Endothelial cell of umbilical vein (primary cell): ENCODE measurements around the gene CCDC61. TPM values are rescaled to one million over a fixed set of nuclear protein-coding genes. Genes with fewer than 3 reads are reported as not detected.

ENCODE experiments used
- BruUV-seq: library from RNA; stranded (reverse); fragments of 400-500 nt; replicated peaks from 2 replicates; lab custom pipeline; 2021; lab: Mats Ljungman, UMichigan
- CTCF ChIA-PET: fragments of 300-600, 350-600 bp; sonication (Branson Sonifier 250); formaldehyde crosslinking; loops from one replicate; lab custom pipeline; 2021; ENCODE audit warnings: antibody characterized with exemption, inconsistent platforms; lab: Charles Lee
- POLR2A ChIA-PET: fragments of 300-600, 350-600 bp; sonication (Branson Sonifier 250); formaldehyde crosslinking; loops from one replicate; lab custom pipeline; 2021; ENCODE audit warnings: antibody characterized with exemption, inconsistent platforms; lab: Charles Lee
- DNase-seq: peaks from one replicate; pipeline ENCODE4 v3.0.0-alpha.2; 2011; ENCODE audit warnings: low read depth, low spot score
- FAIRE-seq: peaks from 2 replicates; lab custom pipeline; 2011; peaks lifted over from hg19 to GRCh38; lab: Jason Lieb, UNC
- H2AFZ ChIP-seq: 2 replicates; pipeline ENCODE4 v1.6.0; 2012; ENCODE audit warnings: low read depth, low read length, control low read depth, inconsistent platforms
- H3K27ac ChIP-seq: 2 replicates; pipeline ENCODE4 v1.5.1; 2011; ENCODE audit warnings: low read depth, mild to moderate bottlenecking, control low read depth, low read length, moderate library complexity; ENCODE audit not compliant: insufficient read depth
- H3K27me3 ChIP-seq, 2 experiments: 2 replicates each; pipeline versions ENCODE4 v1.6.0 to v1.6.1; 2011; ENCODE audit warnings: low read length in 2 of 2, mixed read lengths in 1 of 2; ENCODE audit not compliant: control insufficient read depth in 2 of 2, insufficient read depth in 2 of 2
- H3K36me3 ChIP-seq, 2 experiments: 2 replicates in 1 of 2; 3 replicates in 1 of 2; pipeline ENCODE4 v1.5.1; 2011; ENCODE audit warnings: low read length in 2 of 2, mild to moderate bottlenecking in 1 of 2, moderate library complexity in 1 of 2; ENCODE audit not compliant: control insufficient read depth in 2 of 2, insufficient read depth in 2 of 2; ENCODE audit errors: extremely low read depth in 1 of 2
- H3K4me1 ChIP-seq: 3 replicates; pipeline ENCODE4 v1.5.1; 2011; ENCODE audit warnings: mild to moderate bottlenecking, low read length; ENCODE audit not compliant: control insufficient read depth, insufficient read depth; ENCODE audit errors: extremely low read depth
- H3K4me2 ChIP-seq: 2 replicates; pipeline ENCODE4 v1.6.1; 2011; ENCODE audit warnings: low read length, control low read depth, mixed read lengths; ENCODE audit not compliant: insufficient read depth
- H3K4me3 ChIP-seq, 3 experiments: fragments of 200-600 bp in 1 of 3; sonication (generic), shearing (Covaris generic) in 1 of 3; replicated peaks in 1 of 3; 2 replicates each; pipeline ENCODE4 v1.5.1; 2011 to 2016; ENCODE audit warnings: control low read depth in 3 of 3, low read length in 3 of 3, mild to moderate bottlenecking in 2 of 3, inconsistent platforms in 1 of 3, low read depth in 1 of 3, moderate library complexity in 1 of 3; ENCODE audit not compliant: insufficient read depth in 1 of 3
- H3K79me2 ChIP-seq: 2 replicates; pipeline ENCODE4 v1.6.0; 2012; ENCODE audit warnings: low read length, inconsistent platforms; ENCODE audit not compliant: control insufficient read depth, insufficient read depth
- H3K9ac ChIP-seq: replicated peaks from 2 replicates; pipeline ENCODE3; 2011; ENCODE audit warnings: low read length, control low read depth; ENCODE audit not compliant: insufficient read depth; ENCODE audit errors: extremely low read depth
- H3K9me1 ChIP-seq: replicated peaks from 3 replicates; pipeline ENCODE4 v1.6.0; 2011; ENCODE audit warnings: mild to moderate bottlenecking, low read length; ENCODE audit not compliant: control insufficient read depth, insufficient read depth; ENCODE audit errors: extremely low read depth
- H3K9me3 ChIP-seq: replicated peaks from 2 replicates; pipeline ENCODE4 v1.5.1; 2012; ENCODE audit warnings: low read length, inconsistent platforms; ENCODE audit not compliant: control insufficient read depth, insufficient read depth
- H4K20me1 ChIP-seq: replicated peaks from 2 replicates; pipeline ENCODE3; 2011; ENCODE audit warnings: mild to moderate bottlenecking, low read length; ENCODE audit not compliant: control insufficient read depth, insufficient read depth; ENCODE audit errors: extremely low read depth
- EZH2 ChIP-seq: IDR thresholded peaks from 2 replicates; pipeline ENCODE4 v1.6.1; 2012; ENCODE audit warnings: borderline replicate concordance, low read depth, mild to moderate bottlenecking, moderate library complexity, low read length, inconsistent platforms; ENCODE audit not compliant: severe bottlenecking
- FOS ChIP-seq: IDR thresholded peaks from 2 replicates; pipeline ENCODE4 v1.6.1; 2011; ENCODE audit warnings: mild to moderate bottlenecking, low read length, moderate library complexity, borderline replicate concordance; ENCODE audit not compliant: insufficient read depth
- GATA2 ChIP-seq: IDR thresholded peaks from 2 replicates; pipeline ENCODE4 v1.7.0; 2011; ENCODE audit warnings: low read depth, mild to moderate bottlenecking, moderate library complexity, mixed read lengths, low read length; ENCODE audit not compliant: insufficient read length, insufficient read depth
- JUN ChIP-seq: IDR thresholded peaks from 2 replicates; pipeline ENCODE4 v1.6.1; 2011; ENCODE audit warnings: borderline replicate concordance, low read depth; ENCODE audit not compliant: insufficient read length, insufficient read depth
- MYC ChIP-seq: IDR thresholded peaks from one replicate; pipeline ENCODE4 v1.6.1; 2011; ENCODE audit warnings: mild to moderate bottlenecking, low read depth, low read length
- POLR2A ChIP-seq: IDR thresholded peaks from 2 replicates; pipeline ENCODE4 v1.6.1; 2012; ENCODE audit warnings: low read depth, mild to moderate bottlenecking, control low read depth, low read length
- POLR2AphosphoS5 ChIP-seq: IDR thresholded peaks from 2 replicates; pipeline ENCODE4 v1.6.1; 2012; ENCODE audit warnings: low read depth, mild to moderate bottlenecking, control low read depth, low read length, moderate library complexity; ENCODE audit not compliant: insufficient read depth
- dilution Hi-C: fragments of 300-500 bp; cut with MboI; formaldehyde crosslinking; loops from one replicate; pipeline ENCODE4 v1.15.0; 2019; ENCODE audit warnings: low sequenced_read_pairs; ENCODE audit not compliant: extremely low pct_ligation_motif_present
- intact Hi-C: fragments of 100-400 bp; cut with micrococcal nuclease; formaldehyde crosslinking; loops from one replicate; pipeline ENCODE4 v1.10.0; 2022
- polyA plus RNA-seq, 4 experiments: library from polyadenylated mRNA; depleted of rRNA in 3 of 4; stranded (reverse) in 3 of 4; unstranded in 1 of 4; fragments of >200 nt; gene quantifications; 2 replicates each; pipeline versions ENCODE4 v1.2.1 to v1.2.3, GENCODE V29; 2011 to 2012; ENCODE audit warnings: missing spikeins in 1 of 4
- total RNA-seq: library from RNA; stranded (reverse); gene quantifications from 2 replicates; pipeline ENCODE4 v1.2.3, GENCODE V29; 2021
- TF ChIP-seq, protein P1 (sequence below): IDR thresholded peaks from 2 replicates; pipeline ENCODE4 v1.6.1; 2011; ENCODE audit not compliant: insufficient read depth, insufficient read length

CCDC61 gene
- total and polyA plus RNA-seq, 2 donors (not counting 3 experiments of a cell fraction or from before 2014, with no cell fraction given): 10.3 to 20.1 TPM

GRCh38 chr19:46031781-46032596 lies 36.7 kb downstream of the CCDC61 start:
- no peaks in the 10 kb centered on the region for H3K9me1 ChIP-seq
- POLR2A ChIA-PET: no interaction called here

DNA sequence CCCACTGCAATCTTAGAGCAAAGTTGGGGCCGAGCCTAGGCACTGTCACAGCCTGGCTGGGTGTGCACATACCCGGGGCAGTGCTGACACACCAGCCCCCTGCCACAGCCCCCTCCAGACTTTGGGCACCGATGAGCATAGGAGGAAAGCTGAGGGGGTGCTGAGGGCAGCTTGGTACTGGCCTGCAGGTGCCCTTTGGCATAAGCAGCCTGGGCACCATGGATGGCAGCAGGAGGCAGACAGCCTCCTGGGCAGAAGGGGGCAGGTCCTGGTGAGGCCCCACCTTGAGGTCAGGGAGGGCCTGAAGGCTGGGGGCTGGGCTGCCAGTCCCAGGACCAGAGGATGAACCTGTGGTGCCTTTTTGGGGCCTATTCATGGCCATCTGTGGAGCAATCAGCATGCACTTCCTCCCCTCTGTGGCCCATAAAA lies 37.3 kb downstream of the CCDC61 start:
- no peaks in the 10 kb centered on the region for H3K79me2 ChIP-seq
- peaks cover 0 to 3% of the 10 kb centered on the region in 2 experiments for H3K27me3 ChIP-seq
- no peak overlapping the region for H2AFZ ChIP-seq
- H3K4me1 ChIP-seq: no peaks in the 10 kb centered on the region
- H3K36me3 ChIP-seq: no peaks in the 10 kb centered on the region
- DNase-seq (no peak), FAIRE-seq (no peak)
- TF ChIP-seq EZH2 (no peak), GATA2 (no peak), JUN (no peak), MYC (no peak), POLR2A (no peak), POLR2AphosphoS5 (no peak)
- TF ChIP-seq, protein P1, sequence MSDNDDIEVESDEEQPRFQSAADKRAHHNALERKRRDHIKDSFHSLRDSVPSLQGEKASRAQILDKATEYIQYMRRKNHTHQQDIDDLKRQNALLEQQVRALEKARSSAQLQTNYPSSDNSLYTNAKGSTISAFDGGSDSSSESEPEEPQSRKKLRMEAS: no peak
- intact Hi-C loops (no loop called here), dilution Hi-C loops (no loop called here)
- H3K9me3 ChIP-seq: no peaks in the 10 kb centered on the region
- CTCF ChIA-PET: interaction anchor here (0.8 to 6.3 kb wide), 5 partner anchors 10 to 235 kb away, joined by 3 to 77 read pairs (median 7); no protein-coding TSS in a partner anchor
- H3K4me2 ChIP-seq: no peak overlapping the region
- H3K4me3 ChIP-seq: no peak overlapping the region
- no peaks in the 10 kb centered on the region for H3K9me1 ChIP-seq
- no TSS peak for BruUV-seq
- POLR2A ChIA-PET: no interaction called here
- H3K27ac ChIP-seq: no peak overlapping the region
- no peak overlapping the region for H3K9ac ChIP-seq
- no peaks in the 10 kb centered on the region for H4K20me1 ChIP-seq

More at GRCh38 chr19:46031781-46032596, 36.7 kb downstream of the CCDC61 start:
- BruUV-seq: no TSS peak
- Histone ChIP-seq H2AFZ (no peak overlapping the region), H3K4me3 (no peak overlapping the region), H3K4me2 (no peak overlapping the region), H3K79me2 (no peaks in the 10 kb centered on the region), H3K36me3 (no peaks in the 10 kb centered on the region), H3K4me1 (no peaks in the 10 kb centered on the region), H3K27me3 (peaks cover 0 to 1% of the 10 kb centered on the region in 2 experiments), H3K27ac (no peak overlapping the region), H3K9ac (no peak overlapping the region), H3K9me3 (no peaks in the 10 kb centered on the region), H4K20me1 (no peaks in the 10 kb centered on the region)
- CTCF ChIA-PET: interaction anchor here (0.8 to 6.3 kb wide), 5 partner anchors 33 to 236 kb away, joined by 3 to 77 read pairs (median 3); no protein-coding TSS in a partner anchor
- DNase-seq: no peak
- intact Hi-C loops (no loop called here), dilution Hi-C loops (no loop called here)
- TF ChIP-seq FOS: no peak
- TF ChIP-seq EZH2: no peak
- TF ChIP-seq POLR2A: no peak
- no peak for TF ChIP-seq GATA2
- TF ChIP-seq MYC: no peak
- FAIRE-seq: no peak
